ENCODE results near the gene NAA20. TPM values are rescaled to one million over a fixed set of nuclear protein-coding genes. Genes with fewer than 3 reads are reported as not detected.
A peak's percentile ranks its signal among the peaks of the same experiment; 100 is the strongest.

Gene NAA20
- total RNA-seq, 6 donors from 2014 or later, result 17.8 to 56.5 (median 49.4) TPM

GRCh38 chr20:20051767-20052073 is 34.6 kb downstream of the NAA20 start:
- peaks cover 9 to 18% (median 11%) of the 10 kb centered on the region in 4 donors for H3K4me1 ChIP-seq
- H3K4me3 ChIP-seq, result peak overlapping the region; percentile 61 to 94 (median 86)
- 2 to 3% methylated on average over 13 of the region's 13 CpGs for WGBS, 2 donors
- H3K27me3 ChIP-seq, result no peaks in the 10 kb centered on the region
- peaks cover 29 to 38% (median 35%) of the 10 kb centered on the region in 4 donors for H3K36me3 ChIP-seq
- no peak for TF ChIP-seq POLR2AphosphoS5 (IDR thresholded peaks at IDR 0.05)
- TF ChIP-seq POLR2A (IDR thresholded peaks at IDR 0.05), result no peak
- TF ChIP-seq EP300 (IDR thresholded peaks at IDR 0.05), result no peak
- TF ChIP-seq CTCF (IDR thresholded peaks at IDR 0.05), result no peak
- peak overlapping the region; percentile 88 to 93 (median 90) for H3K27ac ChIP-seq
- no peaks in the 10 kb centered on the region for H3K9me3 ChIP-seq
- DNase-seq (no peak), ATAC-seq (ENCODE audit: low FRiP score in 2 of 2) (peak in 1 of 2 donors; percentile 20)

DNA sequence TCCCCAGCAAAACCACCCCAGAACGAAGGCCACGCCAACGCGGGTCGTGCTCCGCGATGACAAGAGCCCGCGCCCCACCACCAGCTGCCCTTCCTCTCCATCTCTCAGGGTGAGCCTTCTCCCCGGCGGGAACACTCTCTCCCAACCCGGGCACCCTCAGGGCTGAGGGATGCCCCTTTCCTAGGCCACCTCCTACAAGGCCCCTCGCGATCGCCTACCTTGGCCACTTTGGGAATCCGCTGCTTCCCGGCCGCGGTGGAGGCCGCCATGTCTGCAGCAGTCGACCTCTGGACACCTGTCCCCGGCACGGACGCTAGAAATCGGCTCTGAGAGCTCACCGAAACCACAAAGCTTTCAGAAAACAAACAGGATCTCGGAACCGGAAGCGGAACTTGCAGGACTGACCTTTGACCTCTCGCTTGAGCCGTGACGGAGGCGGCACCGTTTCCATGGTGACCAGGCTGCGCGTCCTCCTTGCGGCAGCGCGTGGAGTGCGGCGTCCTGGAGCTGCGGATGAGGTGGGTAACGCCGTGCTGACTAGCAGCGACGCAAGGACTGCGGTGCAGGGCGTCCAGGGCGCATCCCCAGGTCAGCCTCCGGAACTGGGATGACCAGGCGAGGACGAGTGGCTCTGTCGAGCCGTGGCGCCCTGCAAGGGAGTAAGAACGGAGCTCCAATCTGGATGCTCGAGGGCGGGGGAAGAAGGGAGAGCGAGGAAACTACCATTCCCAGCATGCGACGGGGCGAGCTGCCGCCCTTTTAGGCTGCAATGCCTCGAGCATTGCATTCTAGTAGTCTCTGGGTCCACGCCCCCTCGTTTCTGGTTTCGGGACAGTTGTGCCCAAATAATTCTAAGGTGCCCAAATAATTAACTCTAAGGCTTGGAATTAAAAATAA is 35.2 kb downstream of the NAA20 start, which contains the start of the genes CFAP61 and CRNKL1:
Gene CFAP61 (plus strand): TSS at position 459 of the 897 bp plus-strand sequence. CDS start 4,122 bp downstream, outside the sequence.
Gene CRNKL1 (minus strand): TSS at position 393 of the 897 bp plus-strand sequence. CDS start 124 bp downstream, at position 269.
- TF ChIP-seq POLR2AphosphoS5 (IDR thresholded peaks at IDR 0.05) (peak; percentile 82), POLR2A (IDR thresholded peaks at IDR 0.05) (peak in 2 of 4 donors; percentile 25 to 67), CTCF (IDR thresholded peaks at IDR 0.05) (peak; percentile 6 to 70 (median 50)), EP300 (IDR thresholded peaks at IDR 0.05) (no peak)
- peak within 1 kb of the TSS; percentile 88 to 93 (median 90) for H3K27ac ChIP-seq
- no peaks in the 10 kb centered on the region for H3K9me3 ChIP-seq
- H3K27me3 ChIP-seq, result no peaks in the 10 kb centered on the region
- ATAC-seq (ENCODE audit: low FRiP score in 2 of 2), result peak; percentile 99
- H3K4me1 ChIP-seq, result peaks cover 9 to 18% (median 11%) of the 10 kb centered on the region in 4 donors
- peak within 1 kb of the TSS; percentile 61 to 94 (median 86) for H3K4me3 ChIP-seq
- H3K36me3 ChIP-seq, result peaks cover 23 to 32% (median 29%) of the 10 kb centered on the region in 4 donors
- 0% methylated on average over 27 to 66 of the region's 67 CpGs for WGBS, 2 donors
- peak; percentile 96 to 97 for DNase-seq

DNA sequence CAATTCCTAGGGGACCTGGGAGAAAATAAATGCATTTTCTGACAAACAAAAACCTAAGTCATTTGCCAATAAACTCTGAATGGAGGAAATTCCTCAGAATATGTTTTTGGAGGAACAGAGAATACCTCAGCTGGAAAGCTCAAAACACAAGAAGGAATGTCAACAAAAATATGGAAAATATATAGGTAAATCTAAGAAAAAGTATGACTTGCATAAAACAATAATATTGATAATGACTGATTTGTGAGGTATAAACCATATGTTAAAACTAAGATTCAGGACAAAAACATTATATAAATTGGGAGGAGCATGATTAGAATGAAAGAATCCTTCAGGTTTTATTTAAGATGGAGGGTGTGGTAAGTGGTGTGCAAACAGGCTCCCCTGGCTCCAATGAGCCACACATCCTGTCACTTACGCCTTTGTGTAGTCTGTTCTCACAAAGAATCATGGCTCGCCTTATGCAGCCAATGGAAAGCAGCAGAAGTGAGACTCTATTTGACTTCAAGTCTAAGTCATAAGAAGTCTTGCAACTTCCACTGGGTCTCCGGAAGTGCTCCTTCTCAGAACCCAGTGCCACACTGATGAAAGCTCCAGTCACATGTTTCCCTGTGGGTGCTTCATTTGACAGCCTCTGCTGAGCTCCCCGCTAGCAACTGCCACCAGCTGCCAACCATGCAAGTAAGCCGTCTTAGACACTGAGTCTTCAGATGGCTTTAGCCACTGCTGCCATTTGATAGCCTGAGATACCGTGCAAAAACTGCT is 43.3 kb downstream of the NAA20 start:
- H3K27me3 ChIP-seq, result no peaks in the 10 kb centered on the region
- WGBS, 2 donors, result 82 to 84% methylated on average over 6 of the region's 6 CpGs

More for the DNA sequence above, 43.3 kb downstream of the NAA20 start:
- no peaks in the 10 kb centered on the region for H3K9me3 ChIP-seq
- H3K4me1 ChIP-seq, result no peaks in the 10 kb centered on the region
- no peaks in the 10 kb centered on the region for H3K36me3 ChIP-seq
- no peak overlapping the region for H3K4me3 ChIP-seq
- TF ChIP-seq EP300 (IDR thresholded peaks at IDR 0.05) (no peak), POLR2AphosphoS5 (IDR thresholded peaks at IDR 0.05) (no peak), POLR2A (IDR thresholded peaks at IDR 0.05) (no peak), CTCF (IDR thresholded peaks at IDR 0.05) (no peak)
- DNase-seq (no peak), ATAC-seq (ENCODE audit: low FRiP score in 2 of 2) (no peak)
- no peak overlapping the region for H3K27ac ChIP-seq

Data from upper lobe of left lung (tissue), 6 donors.